Astrocyte of the spinal cord (primary cell): Measurements from ENCODE around the gene SMAD3.

ENCODE experiments used
- DNase-seq: peaks from one replicate; pipeline ENCODE4 v3.0.0; 2011; ENCODE audit warnings: low read depth, low spot score
- H3K4me3 ChIP-seq: 2 replicates; pipeline ENCODE4 v1.5.1; 2011; ENCODE audit warnings: low read depth, mild to moderate bottlenecking, low read length, moderate library complexity
- in situ Hi-C: cut with HindIII; loops from 2 replicates; pipeline ENCODE4 v1.10.0; 2017; ENCODE audit warnings: low sequenced_read_pairs
- TF ChIP-seq, protein P1 (sequence below): IDR thresholded peaks from 2 replicates; pipeline ENCODE4 v1.5.1; 2012; ENCODE audit warnings: low read depth, mild to moderate bottlenecking, low read length, inconsistent platforms

Gene SMAD3

DNA sequence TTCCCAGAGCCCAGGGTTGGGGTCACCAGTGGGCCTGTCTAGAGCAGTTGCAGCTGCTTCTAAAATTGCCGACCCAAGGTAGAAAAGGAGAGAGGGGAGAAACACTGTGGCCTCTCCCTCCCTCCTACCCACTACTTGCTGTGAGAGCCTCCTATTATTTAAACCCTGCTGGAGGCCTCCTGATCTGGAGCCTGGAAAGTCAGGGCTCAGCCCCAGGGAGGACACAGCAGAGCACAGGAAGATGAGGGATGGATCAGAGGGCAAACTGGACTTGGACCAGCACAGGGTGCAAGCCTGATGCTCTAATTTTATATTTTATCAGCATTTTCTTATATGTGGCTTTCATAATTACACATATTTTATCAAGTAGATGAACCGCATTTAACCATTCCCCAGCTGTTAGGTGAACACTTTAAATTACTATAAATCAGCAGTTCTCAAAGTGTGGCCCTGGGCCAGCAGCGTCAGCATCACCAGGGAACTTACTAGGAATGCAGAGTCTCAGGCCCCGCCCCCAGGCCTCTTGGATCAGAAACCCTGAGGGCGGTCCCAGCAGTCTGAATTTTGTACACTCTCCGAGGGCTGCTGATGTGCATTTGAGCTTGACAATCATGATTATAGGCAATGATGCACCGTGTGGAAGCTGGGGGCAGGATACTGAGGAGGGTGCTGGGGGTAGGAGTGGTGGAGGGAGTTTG is 26.7 kb downstream of the SMAD3 start:
- no peak for DNase-seq
- H3K4me3 ChIP-seq, result no peak overlapping the region
- TF ChIP-seq, protein P1, sequence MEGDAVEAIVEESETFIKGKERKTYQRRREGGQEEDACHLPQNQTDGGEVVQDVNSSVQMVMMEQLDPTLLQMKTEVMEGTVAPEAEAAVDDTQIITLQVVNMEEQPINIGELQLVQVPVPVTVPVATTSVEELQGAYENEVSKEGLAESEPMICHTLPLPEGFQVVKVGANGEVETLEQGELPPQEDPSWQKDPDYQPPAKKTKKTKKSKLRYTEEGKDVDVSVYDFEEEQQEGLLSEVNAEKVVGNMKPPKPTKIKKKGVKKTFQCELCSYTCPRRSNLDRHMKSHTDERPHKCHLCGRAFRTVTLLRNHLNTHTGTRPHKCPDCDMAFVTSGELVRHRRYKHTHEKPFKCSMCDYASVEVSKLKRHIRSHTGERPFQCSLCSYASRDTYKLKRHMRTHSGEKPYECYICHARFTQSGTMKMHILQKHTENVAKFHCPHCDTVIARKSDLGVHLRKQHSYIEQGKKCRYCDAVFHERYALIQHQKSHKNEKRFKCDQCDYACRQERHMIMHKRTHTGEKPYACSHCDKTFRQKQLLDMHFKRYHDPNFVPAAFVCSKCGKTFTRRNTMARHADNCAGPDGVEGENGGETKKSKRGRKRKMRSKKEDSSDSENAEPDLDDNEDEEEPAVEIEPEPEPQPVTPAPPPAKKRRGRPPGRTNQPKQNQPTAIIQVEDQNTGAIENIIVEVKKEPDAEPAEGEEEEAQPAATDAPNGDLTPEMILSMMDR, result no peak
- in situ Hi-C loops, result no loop called here

DNA sequence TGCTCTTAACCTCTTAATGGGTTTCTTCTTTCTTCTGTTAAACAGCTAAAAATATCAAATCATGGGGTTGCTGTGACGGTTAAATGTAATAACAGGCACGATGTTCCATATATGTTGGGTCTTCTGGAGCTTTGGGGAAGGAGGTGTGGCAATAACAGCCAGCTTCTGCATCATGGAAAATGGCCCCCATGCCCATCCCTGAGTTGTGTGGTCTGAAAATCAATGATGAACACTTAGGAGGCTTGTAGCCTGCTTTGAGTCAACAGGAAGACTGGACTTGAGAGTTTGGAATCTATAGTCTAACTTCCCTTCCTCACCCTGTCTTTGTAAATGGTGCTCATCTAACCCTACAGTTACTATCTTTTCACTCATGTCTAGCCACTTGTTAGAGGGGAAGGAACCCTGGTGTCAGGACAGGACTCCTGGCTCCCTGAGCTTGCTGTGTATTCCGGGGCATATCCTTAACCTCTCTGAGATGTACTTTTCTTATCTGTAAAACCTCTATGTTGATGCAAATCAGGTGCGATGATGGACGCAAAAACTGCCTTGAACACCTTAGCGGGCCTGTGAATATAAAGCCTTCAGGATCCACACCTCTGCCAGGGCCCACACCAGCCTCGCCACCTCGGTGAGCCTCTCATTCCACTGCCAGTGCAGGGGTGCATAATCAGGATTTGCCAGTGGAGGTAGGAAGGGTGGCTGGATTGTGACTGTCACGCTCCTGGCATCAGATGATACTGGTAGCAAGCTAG is 27.5 kb downstream of the SMAD3 start:
- in situ Hi-C loops, result no loop called here

DNA sequence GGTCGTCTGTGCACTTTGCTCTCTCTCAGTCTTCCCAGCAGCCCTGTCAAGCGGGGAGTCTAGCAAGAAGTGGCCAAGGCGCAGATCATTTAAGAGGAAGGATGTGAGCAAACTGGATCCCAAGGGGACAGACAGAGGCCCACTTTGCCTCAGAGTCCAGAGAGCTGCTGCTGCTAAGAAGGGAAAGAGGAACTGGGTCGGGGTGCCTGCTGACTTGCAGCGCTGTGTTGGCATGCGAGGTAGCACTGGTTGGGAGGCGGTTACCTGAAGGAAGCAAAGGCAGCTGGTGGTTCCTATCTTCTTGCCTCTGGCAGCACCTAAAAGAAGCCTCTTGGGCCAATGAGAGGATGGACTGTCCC is 28.1 kb downstream of the SMAD3 start:
- H3K4me3 ChIP-seq, result no peak overlapping the region
- TF ChIP-seq, protein P1, result no peak
- in situ Hi-C loops, result no loop called here
- no peak for DNase-seq

More for the DNA sequence above, 27.5 kb downstream of the SMAD3 start:
- H3K4me3 ChIP-seq, result no peak overlapping the region
- TF ChIP-seq, protein P1, result no peak
- DNase-seq, result no peak

DNA sequence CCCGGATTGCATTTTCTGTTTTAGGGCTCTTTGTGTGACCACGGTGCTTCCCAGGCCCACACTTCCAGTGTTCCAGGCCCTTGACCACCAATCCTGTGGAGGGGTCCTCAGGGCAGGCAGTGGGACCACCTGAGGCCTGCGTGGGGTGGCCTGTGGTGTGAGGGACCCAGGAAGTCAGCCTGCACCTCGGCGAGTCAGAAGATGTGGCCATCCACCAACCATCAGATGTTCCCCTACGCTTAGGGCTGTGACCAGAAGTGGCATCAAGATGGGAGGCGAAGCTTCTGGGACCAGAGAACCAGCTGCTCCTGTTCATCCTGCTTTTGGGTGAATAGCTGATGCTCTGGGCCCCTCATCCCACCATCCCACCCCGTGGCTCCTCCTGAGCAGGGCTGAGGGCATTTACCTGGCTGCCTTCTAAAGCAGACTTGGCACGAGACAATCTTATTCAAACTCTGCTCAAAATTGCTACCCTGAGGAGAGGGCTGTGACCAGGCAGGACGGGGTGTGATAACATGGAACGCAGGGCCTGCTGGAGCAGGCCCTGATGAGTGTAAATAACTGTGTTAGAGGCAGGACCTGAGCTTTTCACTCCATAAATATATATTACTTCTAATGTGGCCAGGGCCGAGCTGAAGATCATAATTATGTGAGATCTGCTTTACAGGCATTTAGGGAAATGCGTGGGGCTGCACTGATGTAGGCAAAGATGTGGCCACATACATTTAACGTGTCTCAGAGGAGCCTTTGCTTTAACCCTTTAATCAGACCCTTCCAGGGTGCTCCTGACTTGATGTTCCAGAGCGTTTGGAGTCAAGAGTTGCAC is 28.8 kb downstream of the SMAD3 start:
- DNase-seq, result no peak
- TF ChIP-seq, protein P1, result no peak
- in situ Hi-C loops, result no loop called here
- H3K4me3 ChIP-seq, result no peak overlapping the region

DNA sequence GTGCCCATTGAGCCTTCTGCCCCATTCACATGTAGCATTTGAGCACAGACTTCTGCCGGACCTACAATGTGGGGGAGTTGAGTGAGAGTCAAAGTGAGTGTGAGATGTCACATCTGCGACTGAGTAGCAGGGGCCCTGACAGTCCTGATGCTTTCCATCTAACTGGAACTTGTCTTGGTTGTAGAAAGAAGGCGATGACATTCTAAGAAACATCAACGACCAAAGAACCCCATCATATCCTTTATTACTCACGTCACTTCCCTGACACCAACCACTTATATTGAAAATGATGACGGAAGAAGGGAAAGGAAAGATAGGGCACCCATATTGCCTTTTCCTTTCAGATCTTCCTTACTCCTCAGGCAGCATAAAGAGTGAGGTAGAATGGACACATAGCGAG is 30.5 kb downstream of the SMAD3 start:
- TF ChIP-seq, protein P1, result no peak
- no peak for DNase-seq
- in situ Hi-C loops, result no loop called here

DNA sequence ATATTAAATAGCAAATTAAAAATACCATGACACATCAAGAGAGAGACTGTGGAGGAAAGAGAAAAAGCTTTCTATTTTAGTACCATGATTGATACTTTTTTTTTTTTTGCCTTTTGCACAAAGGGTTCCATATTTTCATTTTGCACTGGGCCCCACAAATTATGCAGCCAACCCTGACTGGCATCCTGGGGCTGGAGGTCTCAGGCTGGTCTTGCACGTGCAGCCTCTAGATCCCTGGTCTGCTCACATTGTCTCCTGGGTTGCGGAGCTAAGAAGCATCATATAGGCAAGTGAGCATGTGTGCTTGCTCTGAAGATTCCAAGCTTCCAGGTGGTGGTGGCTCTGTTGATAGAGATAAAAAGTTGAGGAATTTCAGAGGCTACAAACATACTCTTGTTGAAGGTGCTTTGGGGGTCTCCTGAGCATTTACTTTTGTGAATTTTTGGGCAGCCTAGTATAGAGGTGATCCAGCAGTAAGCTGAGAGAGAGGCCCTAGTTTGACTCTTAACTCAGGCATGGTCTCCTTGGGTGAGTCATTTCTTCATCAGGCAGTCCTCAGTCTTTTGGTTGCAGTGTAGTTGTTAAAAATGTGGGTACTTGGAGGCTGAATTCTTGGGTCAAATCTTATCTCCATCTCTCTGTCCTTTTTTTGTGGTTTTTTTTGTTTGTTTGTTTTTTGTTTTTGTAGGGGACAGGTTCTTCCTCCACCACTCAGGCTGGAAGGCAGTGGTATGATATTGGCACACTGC is 31.3 kb downstream of the SMAD3 start:
- H3K4me3 ChIP-seq, result no peak overlapping the region
- in situ Hi-C loops, result no loop called here
- TF ChIP-seq, protein P1, result no peak
- DNase-seq, result no peak

More for the DNA sequence above, 30.5 kb downstream of the SMAD3 start:
- H3K4me3 ChIP-seq, result no peak overlapping the region
